Measurements from ENCODE around the gene AGTRAP. TPM values are rescaled to one million over a fixed set of nuclear protein-coding genes. Genes with fewer than 3 reads are reported as not detected.

AGTRAP gene
- total RNA-seq, 1 experiment from 2014 or later: 30.4 TPM

- Mint-ChIP-seq H3K4me1 (ENCODE audit: low read depth, unreplicated experiment) (peaks cover 21% of the 10 kb centered on the region), H3K27me3 (ENCODE audit: unreplicated experiment) (no peaks in the 10 kb centered on the region), H3K36me3 (ENCODE audit: insufficient read depth, unreplicated experiment) (peaks cover 27% of the 10 kb centered on the region), H3K27ac (ENCODE audit: unreplicated experiment) (no peak overlapping the region), H3K9me3 (ENCODE audit: low read depth, unreplicated experiment) (no peaks in the 10 kb centered on the region), H3K4me3 (ENCODE audit: low read depth, unreplicated experiment) (no peak overlapping the region)
- no peak for TF ChIP-seq CTCF (IDR thresholded peaks at IDR 0.05; ENCODE audit: unreplicated experiment)
- BruUV-seq (replicated peaks): no TSS peak
- intact Hi-C loops (cut with micrococcal nuclease; ENCODE audit: unreplicated experiment): no loop called here
- no peak for DNase-seq
- CTCF ChIA-PET: no interaction called here
Observed at GRCh38 chr1:11794446-11795237, 58.7 kb downstream of the AGTRAP start.

- Mint-ChIP-seq H3K27me3 (ENCODE audit: unreplicated experiment) (no peaks in the 10 kb centered on the region), H3K9me3 (ENCODE audit: low read depth, unreplicated experiment) (no peaks in the 10 kb centered on the region), H3K4me1 (ENCODE audit: low read depth, unreplicated experiment) (peaks cover 24% of the 10 kb centered on the region), H3K36me3 (ENCODE audit: insufficient read depth, unreplicated experiment) (peaks cover 31% of the 10 kb centered on the region), H3K27ac (ENCODE audit: unreplicated experiment) (no peak overlapping the region), H3K4me3 (ENCODE audit: low read depth, unreplicated experiment) (no peak overlapping the region)
- intact Hi-C loops (cut with micrococcal nuclease; ENCODE audit: unreplicated experiment): no loop called here
- CTCF ChIA-PET: no interaction called here
- no peak for DNase-seq
- no peak for TF ChIP-seq CTCF (IDR thresholded peaks at IDR 0.05; ENCODE audit: unreplicated experiment)
- no TSS peak for BruUV-seq (replicated peaks)
Observed at GRCh38 chr1:11795238-11795890, 59.4 kb downstream of the AGTRAP start.

GRCh38 chr1:11796036-11796828, 60.3 kb downstream of the AGTRAP start:
- CTCF ChIA-PET: no interaction called here
- TF ChIP-seq CTCF (IDR thresholded peaks at IDR 0.05; ENCODE audit: unreplicated experiment): no peak
- H3K36me3 Mint-ChIP-seq (ENCODE audit: insufficient read depth, unreplicated experiment): peaks cover 35% of the 10 kb centered on the region
- no peaks in the 10 kb centered on the region for H3K9me3 Mint-ChIP-seq (ENCODE audit: low read depth, unreplicated experiment)
- DNase-seq: no peak
- H3K27me3 Mint-ChIP-seq (ENCODE audit: unreplicated experiment): no peaks in the 10 kb centered on the region
- H3K27ac Mint-ChIP-seq (ENCODE audit: unreplicated experiment): no peak overlapping the region
- intact Hi-C loops (cut with micrococcal nuclease; ENCODE audit: unreplicated experiment): no loop called here
- peaks cover 24% of the 10 kb centered on the region for H3K4me1 Mint-ChIP-seq (ENCODE audit: low read depth, unreplicated experiment)
- no TSS peak for BruUV-seq (replicated peaks)
- no peak overlapping the region for H3K4me3 Mint-ChIP-seq (ENCODE audit: low read depth, unreplicated experiment)

- no TSS peak for BruUV-seq (replicated peaks)
- CTCF ChIA-PET: no interaction called here
- H3K9me3 Mint-ChIP-seq (ENCODE audit: low read depth, unreplicated experiment): no peaks in the 10 kb centered on the region
- no peak for DNase-seq
- TF ChIP-seq CTCF (IDR thresholded peaks at IDR 0.05; ENCODE audit: unreplicated experiment): no peak
- intact Hi-C loops (cut with micrococcal nuclease; ENCODE audit: unreplicated experiment): no loop called here
- no peak overlapping the region for H3K4me3 Mint-ChIP-seq (ENCODE audit: low read depth, unreplicated experiment)
- peaks cover 22% of the 10 kb centered on the region for H3K36me3 Mint-ChIP-seq (ENCODE audit: insufficient read depth, unreplicated experiment)
- no peaks in the 10 kb centered on the region for H3K27me3 Mint-ChIP-seq (ENCODE audit: unreplicated experiment)
- H3K4me1 Mint-ChIP-seq (ENCODE audit: low read depth, unreplicated experiment): peaks cover 23% of the 10 kb centered on the region
- no peak overlapping the region for H3K27ac Mint-ChIP-seq (ENCODE audit: unreplicated experiment)
Observed at GRCh38 chr1:11797525-11798216, 61.7 kb downstream of the AGTRAP start.
